Stomach (tissue), 9 donors: ENCODE results near the gene TMEM51. TPM values are rescaled to one million over a fixed set of nuclear protein-coding genes. Genes with fewer than 3 reads are reported as not detected.

Experiments used
- DNase-seq, 2 donors: peaks; one replicate each; pipeline versions ENCODE4 v3.0.0 to v3.0.0-alpha.2; 2013 to 2019
- H3K27ac ChIP-seq, 5 donors: fragments of 200-600 bp in 4 of 5; sonication (generic) in 4 of 5; one replicate each; pipeline ENCODE4 v1.5.1; 2013 to 2019; ENCODE audit warnings: mild to moderate bottlenecking in 1 of 5, moderate library complexity in 1 of 5
- H3K27me3 ChIP-seq, 3 donors: fragments of 200-600 bp; sonication (generic); one replicate each; pipeline ENCODE4 v1.5.1; 2017 to 2019; ENCODE audit warnings: mixed run types in 1 of 3
- H3K36me3 ChIP-seq, 4 donors: fragments of 200-600 bp; sonication (generic); 1 replicate in 3 of 4; 2 replicates in 1 of 4; pipeline ENCODE4 v1.5.1; 2016 to 2019
- H3K4me1 ChIP-seq, 4 donors: fragments of 200-600 bp; sonication (generic); one replicate each; pipeline ENCODE4 v1.5.1; 2016 to 2019
- H3K4me3 ChIP-seq, 4 donors: fragments of 200-600 bp; sonication (generic) in 3 of 4; one replicate each; pipeline ENCODE4 v1.5.1; 2016 to 2019; ENCODE audit warnings: mild to moderate bottlenecking in 1 of 4
- H3K9me3 ChIP-seq, 4 donors: fragments of 200-600 bp; sonication (generic); one replicate each; pipeline ENCODE4 v1.5.1; 2016 to 2019
- CTCF ChIP-seq, 7 experiments: fragments of 450-650 bp in 4 of 7; fragments of 200-600 bp in 3 of 7; sonication (generic) in 3 of 7; IDR thresholded peaks; one replicate each; pipeline ENCODE4 v1.5.1; 2016 to 2019; ENCODE audit warnings: antibody characterized with exemption in 7 of 7, control low read depth in 2 of 7, mild to moderate bottlenecking in 1 of 7
- EP300 ChIP-seq: sonication (generic); formaldehyde crosslinking; IDR thresholded peaks from one replicate; pipeline ENCODE4 v1.6.1; 2017; ENCODE audit warnings: antibody characterized with exemption
- POLR2A ChIP-seq, 4 donors: fragments of 450-650 bp; IDR thresholded peaks; one replicate each; pipeline ENCODE4 v1.6.1; 2016; ENCODE audit warnings: antibody characterized with exemption in 4 of 4, control low read depth in 2 of 4, mild to moderate bottlenecking in 1 of 4, moderate library complexity in 1 of 4
- POLR2AphosphoS5 ChIP-seq, 3 donors: sonication (generic); formaldehyde crosslinking; IDR thresholded peaks; one replicate each; pipeline ENCODE4 v1.6.1; 2016; ENCODE audit warnings: antibody characterized with exemption in 3 of 3
- WGBS, 5 donors: extraction: QIAGEN DNeasy Blood & Tissue Kit in 3 of 5; methylation state at CpG; one replicate each; pipeline versions ENCODE4 v1.1.5 to v1.1.7; 2013 to 2018; 5-methylcytosine and 5-hydroxymethylcytosine counted together
- intact Hi-C: fragments of 100-400 bp; cut with DNase I; formaldehyde crosslinking; loops from one replicate; pipeline ENCODE4 v1.15.1; 2023; ENCODE audit warnings: low total_unique reads
- polyA plus RNA-seq, 3 donors: library from polyadenylated mRNA; stranded (reverse); fragments of 200-250 nt; gene quantifications; one replicate each; pipeline ENCODE4 v1.2.3, GENCODE V29; 2013
- total RNA-seq, 5 donors: library from RNA; depleted of rRNA; stranded (reverse); fragments of >200 nt; gene quantifications; one replicate each; pipeline versions ENCODE4 v1.1.0 to v1.2.3, GENCODE V29; 2014 to 2016
- donor health status: healthy with polysubstance abuse.
- donor health status: Bipolar disorder and iron deficiency.
- donor health status: healthy.

TMEM51 gene
- total and polyA plus RNA-seq, 8 donors = 1.2 to 32.2 (median 15.1) TPM

- DNase-seq = peak; percentile 37 to 73
- intact Hi-C loops = no loop called here
- Histone ChIP-seq H3K4me1 (peaks cover 56 to 100% (median 81%) of the 10 kb centered on the region in 4 donors), H3K27me3 (no peaks in the 10 kb centered on the region), H3K36me3 (no peaks in the 10 kb centered on the region), H3K9me3 (no peaks in the 10 kb centered on the region), H3K4me3 (peak overlapping the region in 1 of 4 donors; percentile 31), H3K27ac (peak overlapping the region; percentile 67 to 95 (median 84))
- TF ChIP-seq EP300 = no peak
- peak in 1 of 3 donors; percentile 47 for TF ChIP-seq POLR2AphosphoS5 (IDR thresholded peaks at IDR 0.05)
- 34 to 67% (median 42%) methylated on average over 6 of the region's 6 CpGs for WGBS, 5 donors
These were observed 54.4 kb downstream of the TMEM51 start for GRCh38 chr1:15207829-15208429.

GRCh38 chr1:15210651-15211375 lies 57.3 kb downstream of the TMEM51 start:
- WGBS, 5 donors = 75 to 86% (median 84%) methylated on average over 7 of the region's 7 CpGs
- no peak overlapping the region for H3K4me3 ChIP-seq
- H3K9me3 ChIP-seq = no peaks in the 10 kb centered on the region
- no peak for TF ChIP-seq EP300
- H3K36me3 ChIP-seq = peaks cover 0 to 16% (median 8%) of the 10 kb centered on the region in 4 donors
- intact Hi-C loops = no loop called here
- no peak for DNase-seq
- H3K27ac ChIP-seq = peak overlapping the region in 3 of 5 donors; percentile 3 to 84 (median 59)
- no peaks in the 10 kb centered on the region for H3K27me3 ChIP-seq
- peaks cover 53 to 98% (median 83%) of the 10 kb centered on the region in 4 donors for H3K4me1 ChIP-seq

GRCh38 chr1:15211424-15211823 lies 57.9 kb downstream of the TMEM51 start:
- Histone ChIP-seq H3K4me1 (peaks cover 53 to 98% (median 77%) of the 10 kb centered on the region in 4 donors), H3K4me3 (no peak overlapping the region), H3K27ac (peak overlapping the region in 2 of 5 donors; percentile 59 to 84), H3K9me3 (no peaks in the 10 kb centered on the region), H3K27me3 (no peaks in the 10 kb centered on the region), H3K36me3 (peaks cover 0 to 20% (median 11%) of the 10 kb centered on the region in 4 donors)
- TF ChIP-seq EP300 (no peak), POLR2AphosphoS5 (IDR thresholded peaks at IDR 0.05) (no peak), POLR2A (IDR thresholded peaks at IDR 0.05) (no peak), CTCF (IDR thresholded peaks at IDR 0.05) (no peak)
- 89 to 92% (median 91%) methylated on average over 3 of the region's 3 CpGs for WGBS, 5 donors
- intact Hi-C loops = no loop called here
- DNase-seq = no peak

- WGBS, 5 donors = 52 to 65% (median 60%) methylated on average over 16 to 17 of the region's 17 CpGs
- Histone ChIP-seq H3K4me3 (no peak overlapping the region), H3K36me3 (peaks cover 0 to 20% (median 11%) of the 10 kb centered on the region in 4 donors), H3K27me3 (no peaks in the 10 kb centered on the region), H3K27ac (peak overlapping the region in 3 of 5 donors; percentile 70 to 82 (median 76)), H3K9me3 (no peaks in the 10 kb centered on the region), H3K4me1 (peaks cover 45 to 98% (median 70%) of the 10 kb centered on the region in 4 donors)
- peak in 1 of 2 donors; percentile 21 for DNase-seq
- intact Hi-C loops = no loop called here
- TF ChIP-seq POLR2AphosphoS5 (IDR thresholded peaks at IDR 0.05) = no peak
- TF ChIP-seq POLR2A (IDR thresholded peaks at IDR 0.05) = no peak
- TF ChIP-seq CTCF (IDR thresholded peaks at IDR 0.05) = no peak
- no peak for TF ChIP-seq EP300
These were observed 58.8 kb downstream of the TMEM51 start for GRCh38 chr1:15212216-15212953.

GRCh38 chr1:15212954-15213291 lies 59.4 kb downstream of the TMEM51 start:
- no peak for DNase-seq
- 64 to 88% (median 83%) methylated on average over 3 of the region's 3 CpGs for WGBS, 5 donors
- TF ChIP-seq EP300 (no peak), POLR2AphosphoS5 (IDR thresholded peaks at IDR 0.05) (no peak), CTCF (IDR thresholded peaks at IDR 0.05) (no peak), POLR2A (IDR thresholded peaks at IDR 0.05) (no peak)
- peaks cover 0 to 20% (median 11%) of the 10 kb centered on the region in 4 donors for H3K36me3 ChIP-seq
- peak overlapping the region in 3 of 5 donors; percentile 70 to 82 (median 76) for H3K27ac ChIP-seq
- intact Hi-C loops = no loop called here
- H3K27me3 ChIP-seq = no peaks in the 10 kb centered on the region
- no peaks in the 10 kb centered on the region for H3K9me3 ChIP-seq
- no peak overlapping the region for H3K4me3 ChIP-seq
- peaks cover 42 to 98% (median 67%) of the 10 kb centered on the region in 4 donors for H3K4me1 ChIP-seq
